Measurements from ENCODE around the gene DRD4. TPM values are rescaled to one million over a fixed set of nuclear protein-coding genes. Genes with fewer than 3 reads are reported as not detected.
A peak's percentile ranks its signal among the peaks of the same experiment; 100 is the strongest.

DRD4 gene
- polyA plus RNA-seq, 10 donors = 0.23 to 0.90 (median 0.73) TPM

DNA sequence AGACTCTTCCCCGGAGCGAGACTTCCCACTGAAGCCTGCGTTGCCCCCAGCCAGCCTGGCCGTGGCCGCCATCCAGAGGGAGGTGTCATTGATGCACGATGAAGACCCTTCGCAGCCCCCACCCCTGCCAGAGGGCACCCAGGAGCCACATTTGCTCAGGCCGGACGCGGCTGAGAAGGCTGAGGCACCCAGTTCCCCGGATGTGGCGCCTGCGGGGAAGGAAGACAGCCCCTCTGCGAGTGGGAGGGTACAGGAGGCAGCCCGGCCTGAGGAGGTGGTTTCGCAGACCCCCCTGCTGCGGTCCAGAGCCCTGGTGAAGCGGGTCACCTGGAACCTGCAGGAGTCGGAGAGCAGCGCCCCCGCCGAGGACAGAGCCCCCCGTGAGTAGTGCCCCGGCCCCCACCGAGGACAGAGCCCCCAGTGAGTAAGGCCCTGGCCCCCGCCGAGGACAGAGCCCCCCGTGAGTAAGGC is 27.7 kb upstream of the DRD4 start:
- no peak for DNase-seq

DNA sequence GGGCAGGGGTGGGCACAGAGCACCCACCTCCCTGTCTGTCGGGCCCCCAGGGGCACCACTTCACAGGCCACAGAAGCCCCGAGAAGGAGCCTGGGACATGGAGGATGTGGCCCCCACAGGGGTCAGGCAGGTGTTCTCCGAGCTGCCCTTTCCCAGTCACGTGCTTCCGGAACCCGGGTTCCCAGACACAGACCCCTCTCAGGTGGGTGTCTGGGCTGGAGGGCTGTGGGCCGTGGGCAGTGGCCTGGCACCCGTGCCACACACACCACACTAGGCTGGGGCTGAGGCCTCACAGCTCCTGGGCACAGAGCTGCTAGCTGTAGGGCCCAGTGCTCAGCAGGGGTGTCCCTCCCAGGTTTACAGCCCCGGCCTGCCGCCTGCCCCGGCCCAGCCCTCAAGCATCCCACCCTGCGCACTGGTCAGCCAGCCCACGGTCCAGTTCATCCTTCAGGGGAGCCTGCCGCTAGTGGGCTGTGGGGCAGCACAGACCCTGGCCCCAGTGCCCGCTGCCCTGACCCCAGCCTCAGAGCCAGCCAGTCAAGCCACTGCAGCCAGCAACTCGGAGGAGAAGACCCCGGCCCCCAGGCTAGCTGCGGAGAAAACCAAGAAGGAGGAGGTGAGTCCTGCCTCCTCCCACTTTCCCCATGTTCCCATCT is 26.8 kb upstream of the DRD4 start:
- DNase-seq = no peak

DNA sequence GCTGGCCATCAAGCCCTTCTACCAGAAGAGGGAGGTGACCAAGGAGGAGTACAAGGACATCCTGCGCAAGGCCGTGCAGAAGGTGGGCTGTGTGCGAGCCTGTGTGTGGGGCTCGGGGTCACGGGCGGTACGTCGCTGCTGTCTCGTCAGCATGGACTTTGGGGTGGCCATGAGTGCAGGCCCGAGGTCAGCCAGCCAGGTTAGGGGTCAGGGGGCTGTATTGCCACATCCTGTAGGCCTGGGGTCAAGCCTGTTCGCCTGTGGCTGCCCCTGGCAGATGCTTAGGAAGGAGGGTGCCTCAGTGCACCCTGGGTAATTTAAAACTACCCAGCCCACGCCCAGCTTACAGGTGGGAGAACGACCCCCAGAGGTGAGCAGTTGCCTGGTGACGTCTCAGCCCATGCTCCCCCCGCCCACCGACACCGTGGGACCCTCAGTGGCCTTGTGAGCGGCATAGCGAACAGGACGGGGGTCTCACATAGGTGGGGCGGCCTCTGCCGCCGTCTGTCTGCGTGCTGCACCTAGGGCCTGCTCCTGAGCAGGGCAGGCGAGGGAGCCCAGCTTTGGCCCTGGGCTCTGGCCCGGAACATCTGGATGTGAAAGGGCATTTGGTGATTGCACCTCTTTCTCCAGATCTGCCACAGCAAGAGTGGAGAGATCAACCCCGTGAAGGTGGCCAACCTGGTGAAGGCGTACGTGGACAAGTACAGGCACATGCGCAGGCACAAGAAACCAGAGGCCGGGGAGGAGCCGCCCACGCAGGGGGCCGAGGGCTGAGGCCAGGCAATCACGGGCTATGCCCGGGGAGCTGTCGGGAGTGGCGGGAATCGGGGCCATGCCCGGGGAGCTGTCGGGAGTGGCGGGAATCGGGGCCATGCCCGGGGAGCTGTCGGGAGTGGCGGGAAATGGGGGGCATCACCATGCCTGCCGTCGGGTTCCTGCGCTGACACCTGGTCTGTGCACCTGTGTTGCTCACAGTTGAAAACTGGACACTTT is 25.8 kb upstream of the DRD4 start:
- no peak for DNase-seq

DNA sequence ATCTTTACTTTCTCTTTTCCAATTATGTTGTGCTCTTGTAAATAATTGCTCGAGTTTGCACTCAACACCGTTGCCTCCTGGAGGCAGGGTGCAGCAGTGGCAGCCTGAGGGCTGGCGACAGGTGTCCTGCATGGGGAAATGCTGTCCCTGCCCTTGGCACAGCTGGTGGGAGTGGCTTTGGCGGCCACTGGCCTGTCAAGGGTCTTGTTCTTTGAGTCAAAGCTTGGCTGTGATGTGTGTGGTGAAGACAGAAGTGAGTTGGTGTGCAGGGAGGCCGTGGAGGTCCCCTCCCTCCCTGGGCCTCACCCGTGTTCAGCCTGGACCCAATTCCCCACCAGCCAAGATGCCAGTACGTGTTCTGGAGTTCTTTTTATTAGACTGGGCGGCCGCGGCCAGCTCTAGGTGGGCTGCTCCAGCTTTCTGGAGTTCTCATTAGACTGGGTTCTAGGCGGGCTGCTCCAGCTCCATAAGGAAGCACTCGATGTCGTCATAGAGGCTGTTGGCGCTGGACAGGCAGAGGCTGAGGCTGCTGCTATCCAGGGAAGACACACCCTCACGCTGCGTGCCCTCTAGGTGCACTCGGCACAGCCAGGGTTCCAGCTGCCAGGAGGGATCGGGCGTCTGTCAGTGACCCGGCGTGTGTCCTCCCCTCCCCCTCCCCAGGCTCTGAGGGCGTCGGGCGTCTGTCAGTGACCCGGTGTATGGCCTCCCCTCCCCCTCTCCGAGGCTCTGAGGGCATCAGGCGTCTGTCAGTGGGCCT is 24.7 kb upstream of the DRD4 start:
- DNase-seq = peak; percentile 50 to 69 (median 56)

DNA sequence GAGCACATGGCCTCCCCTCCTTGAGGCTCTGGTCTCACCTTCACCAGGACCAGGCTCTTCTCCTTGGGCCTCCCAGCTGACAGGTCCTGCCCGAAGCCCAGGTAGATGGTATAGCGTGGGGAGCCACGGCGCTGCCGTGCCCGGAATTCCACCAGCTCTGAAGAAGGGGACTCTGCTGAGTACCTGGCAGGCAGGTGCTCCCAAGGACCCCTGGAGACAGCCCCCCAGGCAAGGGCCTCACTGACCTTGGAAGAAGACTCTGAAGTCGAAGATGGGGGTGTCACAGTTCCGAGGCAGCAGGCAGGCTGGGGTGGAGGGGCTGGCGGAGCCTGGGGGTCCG is 24.1 kb upstream of the DRD4 start:
- no peak for DNase-seq

DNA sequence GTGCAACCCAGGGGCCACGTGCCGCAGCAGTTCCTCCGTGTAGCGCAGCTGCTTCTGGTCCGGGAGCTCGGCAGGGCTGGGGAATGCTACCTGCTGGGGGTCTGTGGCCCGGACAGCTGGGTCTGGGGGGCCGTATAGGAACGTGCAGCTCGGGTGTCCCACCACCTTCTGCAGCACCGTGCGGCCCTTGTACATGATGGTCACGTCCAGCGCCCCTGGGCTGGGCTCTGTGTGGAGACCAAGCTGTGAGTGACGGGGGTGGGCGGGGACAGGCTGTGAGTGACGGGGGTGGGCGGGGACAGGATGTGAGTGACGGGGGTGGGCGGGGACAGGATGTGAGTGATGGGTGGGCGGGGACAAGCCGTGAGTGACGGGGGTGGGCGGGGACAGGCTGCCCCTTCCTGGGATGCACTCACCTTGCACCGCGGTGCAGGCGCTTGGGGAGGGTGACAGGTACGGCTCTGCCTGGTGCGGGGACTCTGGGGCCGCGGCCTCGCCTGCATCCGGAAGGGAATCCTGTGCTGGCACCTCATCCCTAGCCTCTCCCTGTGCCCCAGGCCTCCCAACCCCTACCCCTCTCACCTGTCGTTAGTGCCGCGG is 23.6 kb upstream of the DRD4 start:
- peak in 1 of 3 donors; percentile 40 for DNase-seq

DNA sequence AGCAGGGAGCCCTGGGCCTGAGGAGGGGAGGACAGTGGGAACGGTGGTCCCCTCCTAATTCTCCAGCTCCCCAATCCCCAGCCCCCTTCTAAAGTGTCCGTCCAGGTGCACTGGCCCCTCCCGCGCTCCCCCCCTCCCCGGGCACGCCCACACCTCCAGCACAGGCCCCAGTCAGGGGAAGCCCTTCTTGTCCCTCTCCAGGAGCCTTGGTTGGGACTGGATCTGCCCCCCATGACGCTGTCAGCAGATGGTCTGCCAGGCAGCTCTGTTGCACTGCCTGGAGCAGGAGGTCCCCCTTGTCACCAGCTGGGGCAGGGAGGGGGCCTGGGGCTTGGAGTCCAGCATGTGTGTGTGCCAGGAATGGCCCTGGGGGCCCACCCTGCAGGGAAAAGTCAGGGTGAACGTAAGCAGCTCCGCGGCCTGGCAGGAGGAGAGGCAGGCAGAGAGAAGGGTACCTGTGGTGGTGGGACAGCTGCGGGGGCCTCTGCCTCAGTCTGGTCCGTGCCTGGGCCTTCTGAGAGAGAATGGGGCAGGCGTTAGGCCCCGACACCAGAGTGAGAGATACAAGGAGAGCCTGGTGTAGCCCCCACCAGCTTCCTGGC is 22.9 kb upstream of the DRD4 start:
- DNase-seq = peak in 1 of 3 donors; percentile 45

DNA sequence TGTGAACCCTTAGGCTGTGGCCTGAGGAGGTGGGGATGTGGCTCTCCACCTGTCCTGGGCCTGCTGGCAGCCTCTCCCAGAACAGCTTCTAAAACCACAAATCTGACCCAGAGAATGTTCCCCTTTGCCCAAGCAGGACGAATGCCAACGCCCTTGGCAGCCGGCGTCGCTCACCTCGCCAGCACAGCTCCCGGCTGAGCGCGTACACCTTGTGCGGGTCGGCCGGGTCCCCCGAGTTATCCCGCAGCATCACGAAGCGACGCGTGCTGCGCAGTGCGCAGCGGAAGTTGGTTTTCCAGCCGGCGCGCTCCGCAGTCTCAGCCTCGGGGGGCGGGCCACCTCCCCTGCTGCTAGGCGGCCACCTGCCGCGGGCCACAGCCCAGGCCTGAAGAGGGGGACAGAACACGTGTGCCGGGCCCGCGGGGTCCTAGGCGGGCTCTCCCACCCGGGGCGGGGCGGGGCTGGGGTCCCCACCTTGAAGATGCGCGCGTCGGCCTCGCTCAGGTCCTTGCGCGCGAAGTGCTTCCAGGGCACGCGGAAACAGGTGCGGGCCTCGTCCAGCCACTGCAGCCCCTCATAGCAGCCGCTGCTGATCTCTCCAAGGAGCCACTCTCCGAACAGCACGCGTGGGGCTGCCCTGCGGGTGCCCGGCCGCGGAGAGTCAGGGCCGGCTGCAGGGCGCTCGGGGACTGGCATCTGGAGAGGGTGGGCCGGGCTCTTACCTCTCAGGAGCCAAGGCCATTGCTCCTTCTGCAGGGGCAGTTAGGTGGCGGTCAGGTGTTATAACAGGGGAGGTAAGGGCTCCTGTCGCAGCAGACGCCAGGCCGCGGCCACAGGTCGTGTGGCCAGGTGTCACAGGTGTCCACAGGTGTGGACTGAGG is 22.2 kb upstream of the DRD4 start:
- no peak for DNase-seq

DNA sequence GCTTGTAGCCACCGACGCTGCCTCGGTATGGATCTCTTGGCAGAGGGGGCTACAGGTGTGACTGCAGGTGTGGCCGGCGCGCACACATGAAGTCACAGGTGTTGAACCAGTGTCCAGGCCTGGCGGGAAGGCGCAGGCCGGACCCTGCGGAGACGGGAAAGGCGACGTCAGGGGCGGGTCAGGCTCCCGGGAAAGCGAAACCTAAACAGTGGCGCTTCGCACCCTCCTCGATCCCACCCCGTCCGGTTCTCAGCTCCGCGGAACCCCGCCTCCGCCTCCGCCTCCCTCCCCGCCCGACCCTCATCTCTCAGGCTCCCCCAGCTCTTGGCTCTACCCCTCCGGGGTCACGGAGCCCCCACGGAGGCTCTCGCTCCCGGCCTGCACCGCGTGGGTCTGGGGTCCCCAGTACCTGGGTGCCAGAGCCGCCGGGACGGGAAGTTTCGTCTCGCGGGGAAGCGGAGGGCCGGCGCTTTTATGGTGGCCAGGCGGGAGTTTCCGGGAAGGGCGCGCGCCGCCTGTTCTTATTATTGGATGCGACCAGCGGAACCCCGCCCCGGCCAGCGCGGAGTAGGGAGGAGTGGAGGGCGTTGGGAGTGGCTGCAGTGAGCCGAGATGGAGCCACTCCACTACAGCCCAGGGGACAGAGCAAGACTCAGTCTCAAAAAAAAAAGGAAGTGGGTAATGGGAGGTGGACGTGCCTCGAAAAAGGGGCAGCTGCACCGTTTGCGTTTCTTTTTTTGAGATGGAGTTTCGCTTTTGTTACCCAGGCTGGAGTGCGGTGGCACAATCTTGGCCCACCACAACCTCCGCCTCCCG is 21.4 kb upstream of the DRD4 start, which contains the start of gene IRF7:
IRF7 (minus strand) TSS at position 447 of the 816 bp plus-strand sequence. CDS start 586 bp downstream, outside the sequence.
- peak; percentile 89 to 98 (median 95) for DNase-seq

DNA sequence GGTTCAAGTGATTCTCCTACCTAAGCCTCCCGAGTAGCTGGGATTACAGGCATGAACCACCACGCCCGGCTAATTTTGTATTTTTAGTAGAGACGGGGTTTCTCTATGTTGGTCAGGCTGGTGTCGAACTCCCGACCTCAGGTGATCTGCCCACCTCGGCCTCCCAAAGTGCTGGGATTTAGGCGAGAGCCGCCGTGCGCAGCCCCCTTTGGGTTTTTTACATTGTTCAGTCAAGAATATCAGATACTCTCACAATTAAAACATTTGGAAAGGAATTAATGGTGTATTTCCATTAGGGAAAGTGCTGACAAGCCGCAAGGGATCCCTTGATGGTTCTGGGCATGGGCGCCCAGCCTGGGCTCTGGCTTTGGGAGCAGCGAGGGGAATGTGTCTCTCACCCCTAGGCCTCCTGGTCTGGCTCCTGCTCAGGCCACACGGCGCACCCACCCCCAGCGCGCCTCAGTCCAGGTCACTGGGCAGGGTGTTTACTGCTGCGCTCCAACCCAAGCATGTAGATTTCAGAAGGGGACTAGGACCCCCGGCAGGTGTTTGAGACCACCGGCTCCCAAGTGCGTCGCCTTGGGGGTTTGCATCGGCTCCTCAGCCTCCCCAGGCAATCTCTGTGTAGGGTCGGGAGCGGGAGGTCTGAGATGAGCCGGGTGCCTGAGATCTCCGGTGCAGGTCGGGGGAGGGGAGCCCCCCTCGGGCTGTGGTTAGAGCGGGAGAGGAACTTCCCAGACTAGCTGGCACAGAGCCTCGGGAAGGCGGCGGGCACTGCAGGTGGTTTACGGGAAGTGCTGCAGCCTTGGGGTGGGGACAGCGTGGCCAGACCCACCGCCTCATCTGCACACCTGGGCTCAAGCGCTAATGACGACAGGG is 20.5 kb upstream of the DRD4 start:
- no peak for DNase-seq

DNA sequence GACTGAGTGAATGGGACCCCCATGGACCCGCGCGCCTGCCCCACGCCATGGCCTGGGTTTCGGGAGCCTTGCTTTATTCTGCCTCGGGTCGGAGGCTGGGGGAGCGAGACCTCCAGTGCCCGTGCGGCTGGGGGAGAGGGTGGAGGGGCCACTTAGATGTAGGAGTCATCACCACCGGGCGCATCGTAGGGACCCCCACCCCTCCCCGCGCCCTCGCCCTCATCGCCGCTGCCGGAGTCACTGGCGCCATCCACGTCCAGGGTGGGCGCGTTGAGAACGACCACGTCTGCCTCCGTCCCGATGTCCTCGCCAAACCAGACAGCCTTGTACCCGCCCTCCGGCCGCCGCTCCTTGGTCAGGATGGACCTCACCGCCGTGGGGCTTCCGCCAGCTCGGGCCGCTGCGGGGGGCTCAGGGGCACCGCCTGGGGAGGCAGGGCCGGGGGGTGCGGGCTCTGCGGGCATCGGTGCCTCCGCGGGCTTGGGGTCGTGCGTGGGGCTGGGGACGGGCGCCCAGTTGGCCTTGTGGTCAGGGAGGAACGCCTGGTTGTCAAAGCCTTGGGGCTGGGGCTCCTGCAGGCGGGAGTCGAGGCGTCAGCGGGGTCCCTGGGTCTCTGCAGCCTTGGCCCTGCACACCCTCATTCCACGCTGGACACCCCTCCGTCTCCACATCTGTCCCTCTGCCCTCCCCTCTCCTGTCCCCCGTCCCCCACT is 19.7 kb upstream of the DRD4 start:
- DNase-seq = no peak

DNA sequence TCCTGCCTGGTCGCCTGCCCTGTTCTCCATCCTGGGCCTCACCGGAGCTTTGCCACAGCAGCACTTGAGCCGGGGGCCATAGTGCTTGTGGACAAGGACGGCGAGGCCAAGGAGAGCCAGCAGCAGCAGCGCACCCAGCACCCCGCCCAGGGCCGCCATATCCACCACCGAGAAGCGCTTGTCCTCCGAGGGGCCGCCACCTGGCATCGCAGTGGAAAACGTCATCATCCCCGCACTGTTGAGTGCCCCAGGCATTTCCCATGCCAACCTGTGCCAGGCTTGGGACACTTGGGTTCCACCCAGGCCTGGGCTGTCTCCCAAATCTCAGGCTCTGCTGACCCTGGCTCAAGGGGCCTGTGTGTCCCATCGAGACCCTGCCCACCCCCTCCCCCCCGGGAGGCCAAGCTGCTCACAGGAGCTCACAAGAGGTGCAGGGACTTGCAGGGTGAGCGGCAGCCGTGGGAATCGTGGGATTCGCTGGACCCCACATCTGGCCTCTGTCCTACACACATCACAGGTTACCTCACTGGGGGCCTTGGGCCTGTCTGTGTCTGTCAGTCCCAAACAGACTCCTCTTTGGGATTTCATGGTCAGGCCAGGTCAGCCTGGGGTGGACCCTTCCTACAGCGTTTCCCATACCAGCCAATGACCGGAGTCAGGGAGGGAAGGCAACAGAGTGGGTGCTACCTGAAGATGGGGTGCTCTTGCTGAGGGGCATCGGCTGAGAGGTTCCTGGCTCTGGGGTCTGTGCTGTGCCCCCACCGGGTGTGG is 19.0 kb upstream of the DRD4 start:
- no peak for DNase-seq

DNA sequence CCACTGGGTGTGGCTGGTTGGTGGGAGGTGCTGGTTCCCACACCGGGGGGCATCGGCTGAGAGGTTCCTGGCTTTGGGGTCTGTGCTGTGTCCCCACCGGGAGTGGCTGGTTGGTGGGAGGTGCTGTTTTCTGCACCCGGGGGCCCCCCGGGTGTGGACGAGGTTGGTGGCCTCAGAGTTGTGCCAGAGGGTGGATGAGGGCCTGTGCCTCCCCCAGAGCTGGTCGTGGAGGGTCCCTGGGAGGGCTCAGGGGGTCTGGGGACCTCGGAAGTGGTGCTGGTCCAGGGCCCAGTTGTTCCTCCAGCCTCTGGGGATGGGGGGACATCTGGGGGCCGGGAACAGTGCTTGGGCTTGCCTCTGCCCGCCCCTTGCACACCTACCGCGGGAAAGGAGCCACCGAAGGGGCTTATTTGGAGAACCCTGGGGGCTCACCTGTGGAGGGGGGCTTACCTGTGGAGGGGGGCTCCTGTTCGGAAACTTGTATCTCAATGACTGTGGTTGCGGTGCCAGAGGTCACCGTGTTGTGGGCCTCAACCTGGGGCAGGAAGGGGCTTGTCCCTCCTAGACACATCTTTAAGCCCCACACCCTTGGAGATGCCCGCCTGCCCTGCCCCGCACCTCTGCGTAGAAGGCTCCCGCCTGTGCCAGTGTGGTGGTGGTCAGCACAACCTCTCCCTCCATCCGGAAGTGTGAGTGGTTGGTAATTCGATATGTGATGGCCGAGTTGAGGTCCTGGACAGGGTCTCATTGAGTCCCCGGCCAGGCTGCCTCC is 18.0 kb upstream of the DRD4 start:
- no peak for DNase-seq

DNA sequence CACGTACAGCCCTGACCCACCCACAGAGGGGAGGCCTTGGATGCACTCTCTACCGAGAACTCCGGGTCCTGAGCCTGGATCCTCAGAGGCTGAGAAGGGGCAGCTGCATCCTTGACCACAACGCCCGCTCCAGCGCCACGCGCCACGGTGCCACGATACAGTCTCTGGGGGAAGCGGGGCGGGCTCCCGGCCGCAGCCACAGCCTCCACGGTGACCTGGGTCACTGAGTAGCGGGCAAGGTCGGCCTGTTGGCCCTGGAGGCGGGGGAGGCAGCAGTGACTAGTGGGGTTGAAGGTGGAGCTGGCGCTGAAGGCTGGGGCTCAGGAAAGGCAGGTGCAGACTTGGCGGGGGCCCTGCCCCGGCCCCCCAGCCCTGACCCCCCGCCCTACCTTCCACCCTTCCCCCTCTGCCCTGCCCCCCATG is 17.4 kb upstream of the DRD4 start:
- no peak for DNase-seq

DNA sequence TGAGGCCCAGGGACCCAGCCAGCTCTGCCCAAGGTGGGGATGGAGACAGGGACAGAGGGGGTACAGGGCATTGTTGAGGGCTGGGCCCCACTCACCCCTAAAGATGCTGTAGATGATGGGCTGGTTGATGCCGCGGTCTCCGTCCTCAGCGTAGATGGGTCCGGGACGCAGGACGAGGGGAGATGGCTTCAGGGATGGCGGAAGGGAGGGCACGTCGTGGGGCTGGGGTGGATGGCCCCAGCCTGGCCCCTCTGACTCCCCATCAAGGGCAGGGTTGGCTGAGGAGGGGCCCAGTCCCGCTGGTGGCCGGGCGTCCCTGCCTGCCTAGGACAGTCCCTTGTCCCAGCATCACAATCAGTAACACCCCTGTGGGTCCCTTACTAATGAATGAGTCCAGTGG is 16.9 kb upstream of the DRD4 start:
- no peak for DNase-seq
